Cortex of kidney (tissue), 1 donor: ENCODE measurements around the gene SNX24.

Experiments
- DNase-seq: peaks from one replicate; lab custom pipeline; 2025; lab: John Stamatoyannopoulos, UW

The SNX24 gene

GRCh38 chr5:123028222-123028621, 182.8 kb downstream of the SNX24 start:
- DNase-seq, result no peak

- DNase-seq, result no peak
Measured at GRCh38 chr5:123033157-123033671, 187.8 kb downstream of the SNX24 start.

- no peak for DNase-seq
Measured at GRCh38 chr5:123035360-123035917, 190.0 kb downstream of the SNX24 start.

- DNase-seq, result no peak
Measured at GRCh38 chr5:123035918-123036390, 190.5 kb downstream of the SNX24 start.

GRCh38 chr5:123036391-123037103, 191.1 kb downstream of the SNX24 start, which contains the start of gene PPIC:
Gene PPIC, minus strand, starts transcription at chr5:123036725. Its CDS starts 100 bp downstream, at chr5:123036625.
- peak; percentile 32 for DNase-seq

GRCh38 chr5:123037104-123037418, 191.6 kb downstream of the SNX24 start:
- DNase-seq, result no peak

GRCh38 chr5:123039673-123040072, 194.3 kb downstream of the SNX24 start:
- DNase-seq, result no peak

- no peak for DNase-seq
Measured at GRCh38 chr5:123044926-123045617, 199.7 kb downstream of the SNX24 start.

GRCh38 chr5:123046222-123046621, 200.8 kb downstream of the SNX24 start:
- DNase-seq, result no peak

GRCh38 chr5:123047706-123048105, 202.3 kb downstream of the SNX24 start:
- DNase-seq, result no peak

GRCh38 chr5:123051206-123051605, 205.8 kb downstream of the SNX24 start:
- DNase-seq, result no peak
